HEK293T (cell line): Measurements from ENCODE around the gene MAX.

Experiments
- CTBP1 ChIP-seq: fragments of 450-650 bp; IDR thresholded peaks from 2 replicates; pipeline ENCODE4 v1.6.1; 2016; ENCODE audit warnings: borderline replicate concordance
- FOXM1 ChIP-seq: fragments of 450-650 bp; IDR thresholded peaks from 2 replicates; pipeline ENCODE4 v1.6.1; 2017; ENCODE audit warnings: mild to moderate bottlenecking, borderline replicate concordance
- SP1 ChIP-seq: fragments of 450-650 bp; IDR thresholded peaks from 2 replicates; pipeline ENCODE4 v1.6.1; 2017

GRCh38 chr14:65098586-65098985 is 3.7 kb downstream of the MAX start:
- TF ChIP-seq CTBP1 (no peak), SP1 (no peak), FOXM1 (no peak)
